Measurements from ENCODE around the gene SLC25A38.

SLC25A38 gene

GRCh38 chr3:39427506-39427905, 44.3 kb downstream of the SLC25A38 start:
- Histone ChIP-seq H3K79me2 (ENCODE audit: insufficient read depth, low read length) (no peaks in the 10 kb centered on the region), H3K9me2 (replicated peaks; ENCODE audit: low read depth, low read length) (no peaks in the 10 kb centered on the region), H3K4me2 (ENCODE audit: low read depth, low read length, poor library complexity, severe bottlenecking) (no peak overlapping the region), H3K4me1 (ENCODE audit: insufficient read depth, low read length, poor library complexity, severe bottlenecking) (no peaks in the 10 kb centered on the region), H2AFZ (ENCODE audit: low read length) (no peak overlapping the region), H3K27me3 (ENCODE audit: insufficient read depth, low read length, poor library complexity, severe bottlenecking) (no peaks in the 10 kb centered on the region), H3F3A (ENCODE audit: low read depth) (no peaks in the 10 kb centered on the region), H4K20me1 (ENCODE audit: insufficient read depth, low read length, poor library complexity, severe bottlenecking) (no peaks in the 10 kb centered on the region), H3K36me3 (ENCODE audit: insufficient read depth, low read length) (no peaks in the 10 kb centered on the region), H3K9me3 (ENCODE audit: insufficient read depth, low read depth, low read length) (no peaks in the 10 kb centered on the region), H3K4me3 (ENCODE audit: low read length, poor library complexity, severe bottlenecking) (no peak overlapping the region), H3K9ac (ENCODE audit: low read depth, low read length, poor library complexity, severe bottlenecking) (no peak overlapping the region)
- TF ChIP-seq EZH2phosphoT487 (IDR thresholded peaks at IDR 0.05; ENCODE audit: borderline replicate concordance) (no peak), CTCF (conservative IDR thresholded peaks at IDR 0.05; ENCODE audit: low read length) (no peak)

GRCh38 chr3:39428745-39429201, 45.6 kb downstream of the SLC25A38 start:
- Histone ChIP-seq H4K20me1 (ENCODE audit: insufficient read depth, low read length, poor library complexity, severe bottlenecking) (no peaks in the 10 kb centered on the region), H3K9me3 (ENCODE audit: insufficient read depth, low read depth, low read length) (no peaks in the 10 kb centered on the region), H3K27me3 (ENCODE audit: insufficient read depth, low read length, poor library complexity, severe bottlenecking) (no peaks in the 10 kb centered on the region), H3K36me3 (ENCODE audit: insufficient read depth, low read length) (no peaks in the 10 kb centered on the region), H3K9me2 (replicated peaks; ENCODE audit: low read depth, low read length) (no peaks in the 10 kb centered on the region), H3K4me3 (ENCODE audit: low read length, poor library complexity, severe bottlenecking) (no peak overlapping the region), H3F3A (ENCODE audit: low read depth) (no peaks in the 10 kb centered on the region), H3K79me2 (ENCODE audit: insufficient read depth, low read length) (no peaks in the 10 kb centered on the region), H3K4me2 (ENCODE audit: low read depth, low read length, poor library complexity, severe bottlenecking) (no peak overlapping the region), H3K4me1 (ENCODE audit: insufficient read depth, low read length, poor library complexity, severe bottlenecking) (no peaks in the 10 kb centered on the region), H2AFZ (ENCODE audit: low read length) (no peak overlapping the region), H3K9ac (ENCODE audit: low read depth, low read length, poor library complexity, severe bottlenecking) (no peak overlapping the region)
- TF ChIP-seq CTCF (conservative IDR thresholded peaks at IDR 0.05; ENCODE audit: low read length): no peak
- no peak for TF ChIP-seq EZH2phosphoT487 (IDR thresholded peaks at IDR 0.05; ENCODE audit: borderline replicate concordance)

- Histone ChIP-seq H2AFZ (ENCODE audit: low read length) (no peak overlapping the region), H3K27me3 (ENCODE audit: insufficient read depth, low read length, poor library complexity, severe bottlenecking) (no peaks in the 10 kb centered on the region), H3K4me2 (ENCODE audit: low read depth, low read length, poor library complexity, severe bottlenecking) (no peak overlapping the region), H3K4me3 (ENCODE audit: low read length, poor library complexity, severe bottlenecking) (no peak overlapping the region), H3K36me3 (ENCODE audit: insufficient read depth, low read length) (no peaks in the 10 kb centered on the region), H3K9me3 (ENCODE audit: insufficient read depth, low read depth, low read length) (no peaks in the 10 kb centered on the region), H3K9ac (ENCODE audit: low read depth, low read length, poor library complexity, severe bottlenecking) (no peak overlapping the region), H3K9me2 (replicated peaks; ENCODE audit: low read depth, low read length) (no peaks in the 10 kb centered on the region), H3F3A (ENCODE audit: low read depth) (no peaks in the 10 kb centered on the region), H3K4me1 (ENCODE audit: insufficient read depth, low read length, poor library complexity, severe bottlenecking) (no peaks in the 10 kb centered on the region), H4K20me1 (ENCODE audit: insufficient read depth, low read length, poor library complexity, severe bottlenecking) (no peaks in the 10 kb centered on the region), H3K79me2 (ENCODE audit: insufficient read depth, low read length) (no peaks in the 10 kb centered on the region)
- TF ChIP-seq CTCF (conservative IDR thresholded peaks at IDR 0.05; ENCODE audit: low read length) (no peak), EZH2phosphoT487 (IDR thresholded peaks at IDR 0.05; ENCODE audit: borderline replicate concordance) (no peak)
Measured at GRCh38 chr3:39429466-39429865, 46.3 kb downstream of the SLC25A38 start.

All from Loucy (cell line).